Measurements from ENCODE around the gene RANGRF. TPM values are rescaled to one million over a fixed set of nuclear protein-coding genes. Genes with fewer than 3 reads are reported as not detected.

RANGRF gene
- total RNA-seq, 2 donors from 2014 or later = 13.8 to 26.7 TPM

DNA sequence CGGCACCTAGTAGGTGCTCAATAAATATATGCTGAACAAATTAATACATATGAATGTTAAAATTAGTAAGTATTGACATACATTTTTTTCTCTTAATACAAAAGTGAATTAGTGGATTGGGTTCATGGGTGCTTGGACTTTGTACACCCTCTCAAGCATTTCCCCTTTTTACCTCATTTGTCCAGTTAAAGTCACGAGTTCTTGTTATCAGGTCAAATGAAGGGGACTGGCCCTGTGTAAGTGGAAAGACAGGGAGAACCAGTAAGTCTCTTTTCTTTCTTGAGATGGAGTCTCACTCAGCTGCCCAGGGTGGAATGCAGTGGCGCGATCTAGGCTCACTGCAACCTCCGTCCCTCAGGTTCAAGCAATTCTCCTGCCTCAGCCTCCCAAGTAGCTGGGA is 13.7 kb upstream of the RANGRF start:
- Histone ChIP-seq H3K27me3 (replicated peaks; ENCODE audit: insufficient read depth) (no peaks in the 10 kb centered on the region), H3K4me3 (no peak overlapping the region), H3K27ac (no peak overlapping the region), H3K4me1 (ENCODE audit: control insufficient read depth in 1 of 2, low read depth in 2 of 2) (no peaks in the 10 kb centered on the region), H3K9me3 (no peaks in the 10 kb centered on the region), H3K36me3 (no peaks in the 10 kb centered on the region)
- DNase-seq (ENCODE audit: low spot score) (no peak), ATAC-seq (ENCODE audit: insufficient number of reproducible peaks, low FRiP score, low read depth) (no peak)
- no peak for TF ChIP-seq CTCF (IDR thresholded peaks at IDR 0.05)

- DNase-seq (ENCODE audit: low spot score) = no peak
- Histone ChIP-seq H3K27ac (no peak overlapping the region), H3K9me3 (no peaks in the 10 kb centered on the region), H3K27me3 (replicated peaks; ENCODE audit: insufficient read depth) (no peaks in the 10 kb centered on the region), H3K36me3 (no peaks in the 10 kb centered on the region), H3K4me3 (no peak overlapping the region), H3K4me1 (ENCODE audit: control insufficient read depth in 1 of 2, low read depth in 2 of 2) (no peaks in the 10 kb centered on the region)
- ATAC-seq (ENCODE audit: insufficient number of reproducible peaks, low FRiP score, low read depth) = no peak
- TF ChIP-seq CTCF (IDR thresholded peaks at IDR 0.05) = no peak
Measured at GRCh38 chr17:8275421-8276290, 12.8 kb upstream of the RANGRF start.

DNA sequence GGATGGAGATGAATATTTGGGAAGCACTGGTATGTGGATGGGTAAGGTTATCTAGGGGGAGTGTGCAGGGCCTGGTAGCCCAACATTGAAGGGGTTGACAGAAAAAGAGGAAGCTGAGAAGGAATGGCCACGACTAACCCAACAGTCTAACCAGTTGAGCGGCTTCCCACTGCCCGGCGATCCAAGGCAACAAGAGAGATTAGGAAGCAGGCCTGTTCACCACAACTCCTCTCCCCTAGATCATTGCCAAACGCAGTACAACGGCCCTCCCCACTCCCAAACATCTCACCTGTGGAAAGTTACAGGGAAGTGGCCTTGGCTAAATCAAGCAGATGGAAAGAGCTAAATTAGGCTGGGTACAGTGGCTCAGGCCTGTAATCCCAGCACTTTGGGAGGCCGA is 11.2 kb upstream of the RANGRF start:
- Histone ChIP-seq H3K36me3 (no peaks in the 10 kb centered on the region), H3K27ac (no peak overlapping the region), H3K9me3 (no peaks in the 10 kb centered on the region), H3K4me1 (ENCODE audit: control insufficient read depth in 1 of 2, low read depth in 2 of 2) (no peaks in the 10 kb centered on the region), H3K4me3 (no peak overlapping the region), H3K27me3 (replicated peaks; ENCODE audit: insufficient read depth) (no peaks in the 10 kb centered on the region)
- TF ChIP-seq CTCF (IDR thresholded peaks at IDR 0.05) = no peak
- no peak for ATAC-seq (ENCODE audit: insufficient number of reproducible peaks, low FRiP score, low read depth)
- DNase-seq (ENCODE audit: low spot score) = no peak

DNA sequence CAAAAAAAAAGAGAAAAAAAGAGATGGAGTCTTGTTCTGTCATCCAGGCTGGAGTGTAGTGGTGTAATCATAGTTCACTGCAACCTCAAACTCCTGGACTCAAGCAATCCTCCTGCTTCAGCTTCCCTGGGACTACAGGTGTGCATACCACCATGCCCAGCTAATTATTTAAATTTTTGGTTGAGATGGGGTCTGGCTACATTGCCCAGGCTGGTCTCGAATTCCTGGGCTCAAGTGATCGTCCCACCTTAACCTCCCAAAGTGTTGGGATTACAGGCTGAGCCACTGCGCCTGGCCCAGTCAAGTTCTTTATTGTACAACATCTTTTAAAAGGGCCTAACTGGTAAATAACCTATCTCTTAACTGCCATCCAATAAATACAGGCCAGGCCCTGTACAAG is 6.1 kb upstream of the RANGRF start:
- no peak for ATAC-seq (ENCODE audit: insufficient number of reproducible peaks, low FRiP score, low read depth)
- no peak for TF ChIP-seq CTCF (IDR thresholded peaks at IDR 0.05)
- Histone ChIP-seq H3K36me3 (no peaks in the 10 kb centered on the region), H3K4me1 (ENCODE audit: control insufficient read depth in 1 of 2, low read depth in 2 of 2) (no peaks in the 10 kb centered on the region), H3K27me3 (replicated peaks; ENCODE audit: insufficient read depth) (no peaks in the 10 kb centered on the region), H3K27ac (no peak overlapping the region), H3K4me3 (no peak overlapping the region), H3K9me3 (no peaks in the 10 kb centered on the region)
- DNase-seq (ENCODE audit: low spot score) = no peak

- TF ChIP-seq CTCF (IDR thresholded peaks at IDR 0.05) = no peak
- H3K27me3 ChIP-seq (replicated peaks; ENCODE audit: insufficient read depth) = no peaks in the 10 kb centered on the region
- H3K9me3 ChIP-seq = no peaks in the 10 kb centered on the region
- H3K27ac ChIP-seq = no peak overlapping the region
- H3K4me1 ChIP-seq (ENCODE audit: control insufficient read depth in 1 of 2, low read depth in 2 of 2) = peaks cover 0 to 5% of the 10 kb centered on the region in 2 donors
- no peaks in the 10 kb centered on the region for H3K36me3 ChIP-seq
- ATAC-seq (ENCODE audit: insufficient number of reproducible peaks, low FRiP score, low read depth) (no peak), DNase-seq (ENCODE audit: low spot score) (no peak)
- H3K4me3 ChIP-seq = no peak overlapping the region
Measured at GRCh38 chr17:8283356-8283755, 5.1 kb upstream of the RANGRF start.
